Fibroblast of the aortic adventitia (primary cell): ENCODE data around the gene NPTN. TPM values are rescaled to one million over a fixed set of nuclear protein-coding genes. Genes with fewer than 3 reads are reported as not detected.
"Not testable (repeated sequence)": the region's sequence is repeated elsewhere in the genome, so short reads cannot be mapped to it uniquely, and the experiment has no call there.

Source experiments
- DNase-seq: peaks from one replicate; pipeline ENCODE4 v3.0.0-alpha.2; 2010; ENCODE audit warnings: low read depth
- H3K4me3 ChIP-seq: 2 replicates; pipeline ENCODE4 v1.5.1; 2011; ENCODE audit warnings: low read depth, mild to moderate bottlenecking, control low read depth, low read length, moderate library complexity
- total RNA-seq: library from RNA; depleted of rRNA; stranded (reverse); fragments of >200 nt; gene quantifications from 2 replicates; pipeline ENCODE4 v1.2.3, GENCODE V29; 2012; ENCODE audit warnings: low replicate concordance
- TF ChIP-seq, protein P1 (sequence below): IDR thresholded peaks from 2 replicates; pipeline ENCODE4 v1.5.1; 2011; ENCODE audit warnings: mild to moderate bottlenecking, low read length, control low read depth, inconsistent platforms; ENCODE audit not compliant: insufficient read depth

Gene NPTN
- total RNA-seq, 1 donor = 72.6 TPM

DNA sequence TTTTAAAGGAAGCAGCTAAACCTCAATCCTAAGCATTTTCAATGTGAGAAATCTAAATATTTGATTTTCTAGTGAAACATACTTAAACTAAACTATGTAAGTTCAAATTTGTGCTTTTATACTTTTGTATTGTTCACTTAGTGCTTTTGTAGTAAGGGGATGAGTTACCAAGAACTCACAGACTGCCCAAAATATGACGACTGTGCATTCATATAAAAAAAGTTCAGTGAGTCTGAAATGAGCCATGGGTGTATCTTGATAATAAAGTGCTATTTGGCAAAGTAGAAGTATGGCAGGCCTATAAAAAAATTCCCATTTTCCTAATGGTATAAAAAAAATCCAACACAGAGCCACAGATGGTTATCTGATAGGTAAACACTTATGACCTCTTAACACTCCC, 66.2 kb downstream of the NPTN start:
- H3K4me3 ChIP-seq = no peak overlapping the region
- no peak for DNase-seq
- TF ChIP-seq, protein P1, sequence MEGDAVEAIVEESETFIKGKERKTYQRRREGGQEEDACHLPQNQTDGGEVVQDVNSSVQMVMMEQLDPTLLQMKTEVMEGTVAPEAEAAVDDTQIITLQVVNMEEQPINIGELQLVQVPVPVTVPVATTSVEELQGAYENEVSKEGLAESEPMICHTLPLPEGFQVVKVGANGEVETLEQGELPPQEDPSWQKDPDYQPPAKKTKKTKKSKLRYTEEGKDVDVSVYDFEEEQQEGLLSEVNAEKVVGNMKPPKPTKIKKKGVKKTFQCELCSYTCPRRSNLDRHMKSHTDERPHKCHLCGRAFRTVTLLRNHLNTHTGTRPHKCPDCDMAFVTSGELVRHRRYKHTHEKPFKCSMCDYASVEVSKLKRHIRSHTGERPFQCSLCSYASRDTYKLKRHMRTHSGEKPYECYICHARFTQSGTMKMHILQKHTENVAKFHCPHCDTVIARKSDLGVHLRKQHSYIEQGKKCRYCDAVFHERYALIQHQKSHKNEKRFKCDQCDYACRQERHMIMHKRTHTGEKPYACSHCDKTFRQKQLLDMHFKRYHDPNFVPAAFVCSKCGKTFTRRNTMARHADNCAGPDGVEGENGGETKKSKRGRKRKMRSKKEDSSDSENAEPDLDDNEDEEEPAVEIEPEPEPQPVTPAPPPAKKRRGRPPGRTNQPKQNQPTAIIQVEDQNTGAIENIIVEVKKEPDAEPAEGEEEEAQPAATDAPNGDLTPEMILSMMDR = no peak

DNA sequence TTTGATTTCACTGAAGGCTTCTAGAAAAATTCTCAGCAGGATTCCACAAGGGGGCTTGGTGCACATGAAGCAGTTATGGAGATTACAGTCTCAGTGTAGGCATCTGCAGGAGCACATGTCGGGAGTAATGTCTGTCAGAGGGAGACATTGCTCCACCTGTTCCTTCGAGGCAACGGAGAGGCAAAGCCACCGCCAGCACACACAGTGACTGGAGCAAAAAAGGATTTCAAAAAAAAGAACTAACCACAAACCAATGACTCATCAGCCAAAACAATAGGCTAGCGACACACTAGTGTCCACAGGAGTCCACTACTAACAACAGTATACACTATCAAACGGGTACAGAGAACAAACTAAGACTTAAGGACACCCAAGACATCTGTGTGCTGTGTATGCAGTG, 68.9 kb downstream of the NPTN start:
- peak; percentile 59 for DNase-seq
- TF ChIP-seq, protein P1 = peak; percentile 35
- no peak overlapping the region for H3K4me3 ChIP-seq

DNA sequence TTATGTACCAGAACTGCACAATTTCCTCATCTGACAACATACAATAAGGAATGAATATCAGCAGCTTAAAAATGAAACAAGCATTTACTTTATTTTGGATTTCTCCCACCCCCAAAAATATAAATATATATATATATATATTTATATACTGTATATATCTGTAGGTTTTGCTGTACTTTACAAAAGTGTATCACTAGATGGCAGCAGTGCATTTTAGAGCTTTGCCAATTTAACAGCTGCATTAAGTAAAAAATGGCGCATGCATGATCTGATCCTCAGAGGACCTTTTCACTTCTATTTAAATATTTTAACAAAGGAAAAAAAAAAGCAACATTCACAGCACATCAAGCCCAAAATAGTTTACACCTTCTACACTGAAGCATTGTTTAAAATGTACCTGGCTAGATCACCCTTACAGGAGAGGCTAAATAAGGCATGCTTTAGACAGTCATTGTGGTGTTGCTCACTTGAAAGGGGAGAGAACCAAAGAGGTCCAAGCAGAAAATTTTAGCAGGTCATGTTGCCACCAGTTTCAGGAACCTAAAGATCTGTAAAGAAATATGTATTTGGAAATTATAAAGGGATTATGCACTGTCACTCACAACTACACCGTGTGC, 72.6 kb downstream of the NPTN start:
- no peak overlapping the region for H3K4me3 ChIP-seq
- TF ChIP-seq, protein P1 = peak; percentile 60
- peak; percentile 89 for DNase-seq

DNA sequence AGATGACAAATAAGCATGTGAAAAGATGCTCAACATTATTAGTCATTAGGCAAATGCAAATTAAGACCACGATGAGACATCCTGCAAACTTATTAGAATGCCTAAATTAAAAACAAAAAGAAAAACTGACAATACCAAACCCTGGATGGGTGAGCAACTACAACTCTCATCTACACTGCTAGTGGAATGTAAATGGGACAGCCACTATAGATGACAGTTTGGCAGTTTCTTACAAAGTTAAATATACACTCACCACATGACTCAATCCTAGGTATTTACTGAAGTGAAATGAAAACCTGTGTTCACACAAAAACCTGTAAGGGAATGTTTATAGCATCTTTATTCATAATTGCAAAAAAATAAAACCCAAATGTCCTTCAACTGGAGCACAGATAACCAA, 74.7 kb downstream of the NPTN start:
- no peak for DNase-seq
- TF ChIP-seq, protein P1 = no peak
- H3K4me3 ChIP-seq = no peak overlapping the region

DNA sequence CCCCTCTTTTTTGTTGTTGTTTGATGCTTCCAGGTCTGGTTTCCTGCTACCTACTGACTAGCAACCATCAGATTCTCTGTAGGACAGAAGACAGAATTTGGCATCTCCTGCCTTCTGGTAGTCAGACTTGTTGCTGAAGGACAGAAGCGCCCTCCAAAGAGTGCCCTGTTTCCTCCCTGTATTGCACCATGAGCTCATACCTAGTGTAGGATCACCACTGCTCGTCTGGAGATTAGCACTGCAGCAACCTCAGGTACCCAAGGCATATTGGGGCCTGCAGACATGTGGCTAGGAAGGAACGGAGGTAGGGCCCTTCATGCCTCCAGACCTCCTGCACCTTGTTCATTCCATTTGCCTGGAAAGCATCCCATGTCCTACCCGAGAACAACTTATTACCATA, 78.1 kb downstream of the NPTN start:
- no peak overlapping the region for H3K4me3 ChIP-seq
- no peak for DNase-seq
- TF ChIP-seq, protein P1 = no peak

DNA sequence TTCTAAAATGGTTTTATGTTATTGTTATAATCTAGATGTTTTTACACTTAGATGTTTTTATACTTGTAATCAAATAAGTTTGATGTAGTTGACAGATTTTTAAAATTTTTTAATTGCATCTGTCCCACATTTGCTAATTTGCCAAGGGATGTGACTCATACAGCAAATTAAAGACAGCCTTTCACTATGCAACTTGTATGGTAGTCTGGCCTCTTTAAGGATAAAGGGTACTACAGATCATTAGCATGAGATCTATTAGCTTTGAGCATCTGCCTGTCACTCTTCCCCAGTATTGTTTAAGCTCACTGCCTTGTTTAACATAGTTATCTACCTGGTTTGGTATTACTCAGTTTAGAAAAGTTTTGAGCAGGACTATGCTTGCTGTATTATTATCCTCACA, 83.0 kb downstream of the NPTN start:
- TF ChIP-seq, protein P1 = no peak
- no peak for DNase-seq
- H3K4me3 ChIP-seq = no peak overlapping the region

DNA sequence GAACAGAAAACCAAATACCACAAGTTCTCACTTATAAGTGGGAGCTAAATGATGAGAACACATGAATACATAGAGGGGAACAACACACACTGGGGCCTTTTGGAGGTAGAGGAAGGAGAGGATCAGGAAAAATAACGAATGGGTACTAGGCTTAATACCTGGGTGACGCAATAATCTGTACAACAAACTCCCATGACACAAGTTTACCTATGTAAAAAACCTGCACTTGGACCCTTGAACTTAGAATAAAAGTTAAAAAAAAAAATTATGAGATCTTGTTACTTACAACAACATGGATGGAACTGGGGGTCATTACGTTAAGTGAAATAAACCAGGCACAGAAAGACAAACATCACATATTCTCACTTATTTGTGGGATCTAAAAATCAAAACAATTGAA, 84.3 kb downstream of the NPTN start:
- DNase-seq, H3K4me3 ChIP-seq: not testable (repeated sequence)
